Peyer's patch (tissue), 4 donors: Measurements from ENCODE around the gene ZBTB37. TPM values are rescaled to one million over a fixed set of nuclear protein-coding genes. Genes with fewer than 3 reads are reported as not detected.

Source experiments
- DNase-seq, 3 donors: peaks; one replicate each; pipeline ENCODE4 v3.0.0-alpha.2; 2017 to 2019
- H3K27ac ChIP-seq, 4 donors: fragments of 200-600 bp; sonication (generic); one replicate each; pipeline ENCODE4 v1.5.1; 2016 to 2019
- H3K27me3 ChIP-seq, 2 donors: fragments of 200-600 bp; sonication (generic); one replicate each; pipeline ENCODE4 v1.5.1; 2019
- H3K36me3 ChIP-seq, 3 donors: fragments of 200-600 bp; sonication (generic); one replicate each; pipeline ENCODE4 v1.5.1; 2016 to 2019
- H3K4me1 ChIP-seq, 4 donors: fragments of 200-600 bp; sonication (generic); one replicate each; pipeline ENCODE4 v1.5.1; 2016 to 2019
- H3K4me3 ChIP-seq, 4 donors: fragments of 200-600 bp; sonication (generic); 1 replicate in 3 of 4; 2 replicates in 1 of 4; pipeline ENCODE4 v1.5.1; 2016 to 2019; ENCODE audit warnings: mild to moderate bottlenecking in 1 of 4
- H3K9me3 ChIP-seq, 4 donors: fragments of 200-600 bp; sonication (generic); one replicate each; pipeline ENCODE4 v1.5.1; 2016 to 2019; ENCODE audit warnings: mild to moderate bottlenecking in 1 of 4
- CTCF ChIP-seq, 6 experiments: fragments of 450-650 bp in 4 of 6; fragments of 200-600 bp in 2 of 6; sonication (generic) in 1 of 6; IDR thresholded peaks; one replicate each; pipeline ENCODE4 v1.5.1; 2017 to 2019; ENCODE audit warnings: antibody characterized with exemption in 6 of 6, mild to moderate bottlenecking in 3 of 6, moderate library complexity in 1 of 6
- POLR2A ChIP-seq, 2 donors: fragments of 450-650 bp; IDR thresholded peaks; one replicate each; pipeline ENCODE4 v1.5.1; 2017; ENCODE audit warnings: antibody characterized with exemption in 2 of 2, mild to moderate bottlenecking in 2 of 2, moderate library complexity in 2 of 2
- total RNA-seq, 4 donors: library from RNA; depleted of rRNA; stranded (reverse); fragments of >200 nt; gene quantifications; one replicate each; pipeline ENCODE4 v1.1.0, GENCODE V29; 2016

The ZBTB37 gene
- 10 to 100 TPM in 2 of 4 donors, 1 to 10 TPM in 2; 6.3 to 30.5 (median 10.2) TPM for total RNA-seq

GRCh38 chr1:173868266-173869020, at the start of gene ZBTB37:
Gene ZBTB37, plus strand, starts transcription at chr1:173868380. Its CDS starts 1,846 bp downstream, at chr1:173870226.
- H3K27me3 ChIP-seq = no peaks in the 10 kb centered on the region
- H3K36me3 ChIP-seq = peaks cover 0 to 23% (median 0%) of the 10 kb centered on the region in 3 donors
- no peaks in the 10 kb centered on the region for H3K9me3 ChIP-seq
- peak within 1 kb of the TSS; percentile 69 to 86 (median 80) for H3K4me3 ChIP-seq
- peak within 1 kb of the TSS; percentile 94 to 98 (median 96) for H3K27ac ChIP-seq
- H3K4me1 ChIP-seq = peaks cover 0 to 43% (median 6%) of the 10 kb centered on the region in 4 donors
- no peak for TF ChIP-seq CTCF (IDR thresholded peaks at IDR 0.05)
- TF ChIP-seq POLR2A (IDR thresholded peaks at IDR 0.05) = peak; percentile 63 to 76
- DNase-seq = peak; percentile 96 to 99 (median 98)

- no peak for TF ChIP-seq CTCF (IDR thresholded peaks at IDR 0.05)
- no peak for TF ChIP-seq POLR2A (IDR thresholded peaks at IDR 0.05)
- no peak for DNase-seq
- no peaks in the 10 kb centered on the region for H3K36me3 ChIP-seq
- no peaks in the 10 kb centered on the region for H3K9me3 ChIP-seq
- H3K27ac ChIP-seq = no peak overlapping the region
- no peak overlapping the region for H3K4me3 ChIP-seq
- H3K27me3 ChIP-seq = no peaks in the 10 kb centered on the region
- peaks cover 0 to 9% (median 1%) of the 10 kb centered on the region in 4 donors for H3K4me1 ChIP-seq
These were observed 49.7 kb upstream of the ZBTB37 start for GRCh38 chr1:173818459-173818858.

GRCh38 chr1:173821680-173822079, 46.5 kb upstream of the ZBTB37 start:
- Histone ChIP-seq H3K4me3 (no peak overlapping the region), H3K4me1 (peaks cover 0 to 12% (median 3%) of the 10 kb centered on the region in 4 donors), H3K27ac (no peak overlapping the region), H3K36me3 (no peaks in the 10 kb centered on the region), H3K9me3 (no peaks in the 10 kb centered on the region), H3K27me3 (no peaks in the 10 kb centered on the region)
- DNase-seq = no peak
- TF ChIP-seq POLR2A (IDR thresholded peaks at IDR 0.05) = no peak
- TF ChIP-seq CTCF (IDR thresholded peaks at IDR 0.05) = no peak

- no peak for DNase-seq
- Histone ChIP-seq H3K27me3 (no peaks in the 10 kb centered on the region), H3K4me1 (peaks cover 0 to 12% (median 3%) of the 10 kb centered on the region in 4 donors), H3K27ac (peak overlapping the region; percentile 83 to 94 (median 88)), H3K4me3 (peak overlapping the region; percentile 66 to 86 (median 70)), H3K9me3 (no peaks in the 10 kb centered on the region), H3K36me3 (no peaks in the 10 kb centered on the region)
- TF ChIP-seq POLR2A (IDR thresholded peaks at IDR 0.05) = no peak
These were observed 44.3 kb upstream of the ZBTB37 start for GRCh38 chr1:173823781-173824314.

- Histone ChIP-seq H3K4me3 (peak within 1 kb of the TSS; percentile 66 to 86 (median 70)), H3K36me3 (no peaks in the 10 kb centered on the region), H3K27me3 (no peaks in the 10 kb centered on the region), H3K9me3 (no peaks in the 10 kb centered on the region), H3K4me1 (peaks cover 0 to 12% (median 3%) of the 10 kb centered on the region in 4 donors), H3K27ac (peak within 1 kb of the TSS; percentile 83 to 94 (median 88))
- DNase-seq = peak; percentile 90 to 98 (median 93)
- TF ChIP-seq POLR2A (IDR thresholded peaks at IDR 0.05) (peak; percentile 53 to 55), CTCF (IDR thresholded peaks at IDR 0.05) (peak in 1 of 6 experiments; percentile 2)
These were observed 43.7 kb upstream of the ZBTB37 start, which contains the start of the genes CENPL and DARS2 for GRCh38 chr1:173824315-173825081. Gene CENPL, minus strand, starts transcription at chr1:173824883. Its CDS starts 13,584 bp downstream, at chr1:173811299. Gene DARS2, plus strand, starts transcription at chr1:173824673. Its CDS starts 557 bp downstream, at chr1:173825230.
